ENCODE results near the gene DLGAP4. TPM values are rescaled to one million over a fixed set of nuclear protein-coding genes. Genes with fewer than 3 reads are reported as not detected.

DLGAP4 gene
- total RNA-seq, result 10 to 100 TPM; 29.7 to 40.2 (median 36.0) TPM
- 10 to 100 TPM; 15.0 to 15.6 TPM for polyA plus RNA-seq
- total RNA-seq, result 23.4 reads per million, percentile 54 among the genes with 10 or more reads in this experiment

DNA sequence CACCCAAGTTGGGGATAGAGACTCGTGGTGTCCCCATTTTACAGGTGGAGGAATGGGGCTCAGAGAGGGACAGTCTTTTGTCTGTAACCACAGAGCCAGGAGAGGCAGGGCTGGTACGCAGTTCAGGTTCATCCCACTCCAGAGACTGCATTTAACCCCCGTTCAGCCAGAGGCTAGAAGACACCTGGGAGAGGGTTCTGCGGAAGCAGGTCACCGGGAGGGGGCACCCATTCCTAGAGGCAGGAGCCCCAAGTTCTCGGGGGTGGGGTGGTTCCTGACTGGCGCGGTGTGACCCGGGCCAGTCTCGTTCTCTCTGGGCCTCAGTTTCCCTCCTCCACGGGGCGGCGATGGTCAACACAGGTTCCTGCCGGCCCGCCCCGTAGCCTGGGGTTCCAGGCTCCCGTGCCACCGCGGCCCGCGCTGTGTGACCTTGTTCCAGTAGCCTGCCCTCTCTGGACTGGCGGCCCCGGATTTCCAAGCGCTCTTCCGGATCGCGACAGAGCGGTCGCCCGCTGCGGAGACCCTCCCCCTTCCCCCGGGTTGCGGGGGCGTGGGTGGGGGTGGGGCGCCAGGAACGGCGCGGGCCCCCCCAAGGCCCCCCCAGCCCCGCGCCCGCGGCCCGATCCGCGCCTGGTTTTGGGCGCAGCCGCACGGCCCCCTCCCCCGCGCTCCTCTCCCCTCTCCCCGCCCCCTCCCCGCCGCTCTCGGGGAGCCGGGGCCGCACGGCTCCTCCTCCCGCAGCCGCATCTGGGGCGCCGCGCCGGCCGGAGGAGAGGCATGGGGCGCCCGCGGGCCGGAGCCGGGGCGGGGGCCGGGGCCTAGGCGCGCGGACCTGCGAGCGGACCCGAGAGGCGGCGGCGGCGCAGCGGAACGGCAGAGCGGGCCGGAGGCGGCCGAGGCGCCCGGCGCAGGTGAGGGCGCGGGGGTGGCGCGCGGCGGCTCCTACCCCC is at the start of gene DLGAP4:
Gene DLGAP4, plus strand, starts transcription at position 738 of the 950 bp plus-strand sequence. CDS start 125,379 bp downstream, outside the sequence.
- H3K27ac ChIP-seq (ENCODE audit: low read depth, low read length), result no peak within 1 kb of the TSS
- H3K36me3 Mint-ChIP-seq, result no peaks in the 10 kb centered on the region
- H3K4me3 ChIP-seq (ENCODE audit: low read length), result no peak within 1 kb of the TSS
- peaks cover 3 to 7% of the 10 kb centered on the region in 2 donors for H3K27me3 ChIP-seq (ENCODE audit: control insufficient read depth in 2 of 2, insufficient read depth in 2 of 2, low read length in 2 of 2)
- ATAC-seq (no peak), DNase-seq (peak in 1 of 9 donors; percentile 3)
- intact Hi-C loops (cut with micrococcal nuclease), result no loop called here
- no peaks in the 10 kb centered on the region for H3K4me1 ChIP-seq (ENCODE audit: control insufficient read depth in 2 of 2, insufficient read depth in 2 of 2, low read length in 2 of 2)
- ChIA-PET CTCF (interaction anchor here (0.7 kb wide), 1 partner anchor 186 kb away, joined by 3 read pairs; no protein-coding TSS in a partner anchor), POLR2A (no interaction called here)
- H3K4me3 Mint-ChIP-seq, result peak within 1 kb of the TSS in 9 of 10 donors; percentile 49 to 88 (median 81)
- H3K36me3 ChIP-seq (ENCODE audit: control insufficient read depth in 2 of 3, insufficient read depth in 3 of 3, low read length in 3 of 3), result no peaks in the 10 kb centered on the region
- peaks cover 0 to 2% (median 0%) of the 10 kb centered on the region in 11 donors for H3K9me3 Mint-ChIP-seq
- no peaks in the 10 kb centered on the region for H3K9me3 ChIP-seq (ENCODE audit: control insufficient read depth in 2 of 3, low read length in 3 of 3)
- no peak within 1 kb of the TSS for H3K27ac Mint-ChIP-seq
- H3K4me1 Mint-ChIP-seq, result peaks cover 0 to 15% (median 11%) of the 10 kb centered on the region in 7 donors
- peaks cover 68 to 80% (median 68%) of the 10 kb centered on the region in 5 donors for H3K27me3 Mint-ChIP-seq

DNA sequence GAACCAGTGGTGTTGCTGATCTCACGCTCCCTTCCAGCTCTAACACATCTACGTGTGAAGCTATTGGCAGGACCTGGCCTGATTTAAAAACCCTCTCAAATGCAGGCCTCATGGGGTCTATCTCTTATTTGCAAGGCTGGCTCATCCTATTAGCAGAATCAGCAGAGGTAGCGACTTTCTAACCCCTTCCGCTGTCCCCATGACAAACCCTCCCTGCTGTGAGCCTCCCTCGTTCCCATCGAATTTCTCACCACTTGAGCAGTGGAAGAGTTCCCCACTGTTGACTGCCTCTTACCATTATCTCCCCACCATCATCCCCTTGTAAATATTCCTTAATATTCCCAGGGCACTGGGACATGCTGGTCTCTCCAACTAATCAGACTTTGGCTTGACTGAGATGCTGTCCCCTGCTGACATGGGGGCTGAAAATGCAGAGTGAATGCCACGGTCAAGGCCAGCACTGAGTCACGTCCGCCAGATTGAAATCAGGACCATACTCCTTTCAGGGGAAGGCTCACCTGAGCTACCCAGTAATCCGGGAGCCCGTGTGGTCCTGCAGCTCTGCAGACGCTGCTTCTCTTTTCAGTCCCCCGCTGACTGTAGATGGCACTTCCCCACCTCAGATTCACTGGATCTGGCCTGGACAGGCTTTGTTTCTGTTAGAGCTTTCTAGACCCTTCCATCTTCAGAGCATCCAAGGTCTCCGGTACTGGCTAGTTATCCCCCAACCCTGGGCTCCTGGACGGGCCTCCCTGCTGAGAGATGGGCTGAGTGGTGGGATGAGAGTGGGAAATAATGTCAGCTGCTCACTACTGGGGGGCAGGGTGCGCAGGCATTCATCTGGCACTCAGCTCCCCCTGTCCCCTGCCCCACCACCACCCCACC is 46.7 kb upstream of the DLGAP4 start:
- Mint-ChIP-seq H3K4me3 (no peak overlapping the region), H3K36me3 (peaks cover 0 to 30% (median 0%) of the 10 kb centered on the region in 5 donors), H3K4me1 (peaks cover 0 to 1% (median 0%) of the 10 kb centered on the region in 7 donors), H3K27me3 (no peaks in the 10 kb centered on the region), H3K9me3 (no peaks in the 10 kb centered on the region), H3K27ac (no peak overlapping the region)
- ChIA-PET POLR2A (no interaction called here), CTCF (interaction anchor here (0.5 kb wide), 1 partner anchor 22 kb away, joined by 3 read pairs; no protein-coding TSS in a partner anchor)
- no peak overlapping the region for H3K4me3 ChIP-seq (ENCODE audit: low read length)
- ATAC-seq, result no peak
- no peaks in the 10 kb centered on the region for H3K9me3 ChIP-seq (ENCODE audit: control insufficient read depth in 2 of 3, low read length in 3 of 3)
- no peak overlapping the region for H3K27ac ChIP-seq (ENCODE audit: low read depth, low read length)
- H3K27me3 ChIP-seq (ENCODE audit: control insufficient read depth in 2 of 2, insufficient read depth in 2 of 2, low read length in 2 of 2), result no peaks in the 10 kb centered on the region
- intact Hi-C loops (cut with micrococcal nuclease), result no loop called here
- H3K36me3 ChIP-seq (ENCODE audit: control insufficient read depth in 2 of 3, insufficient read depth in 3 of 3, low read length in 3 of 3), result peaks cover 0 to 28% (median 8%) of the 10 kb centered on the region in 3 experiments
- H3K4me1 ChIP-seq (ENCODE audit: control insufficient read depth in 2 of 2, insufficient read depth in 2 of 2, low read length in 2 of 2), result no peaks in the 10 kb centered on the region
- DNase-seq, result no peak

DNA sequence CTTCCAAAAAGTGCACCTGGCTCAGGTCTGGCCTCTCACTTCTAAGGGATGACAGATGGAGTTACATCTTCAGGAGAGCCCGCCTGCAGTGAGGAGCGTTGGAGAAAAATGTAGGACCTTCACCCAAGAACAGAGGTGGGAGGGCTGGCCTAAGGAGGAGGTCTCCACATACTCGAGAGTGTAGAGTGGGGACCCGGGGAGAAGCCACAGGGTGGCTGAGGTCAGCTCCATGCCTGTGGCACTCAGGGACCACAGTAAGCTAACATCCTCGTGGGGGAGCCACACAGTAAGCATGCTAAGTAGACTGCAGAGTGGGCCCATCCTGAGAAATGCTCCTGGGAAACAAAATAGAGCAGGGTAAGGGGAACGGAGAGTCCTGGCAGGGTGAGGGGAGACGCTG is 45.8 kb upstream of the DLGAP4 start:
- Mint-ChIP-seq H3K4me3 (no peak overlapping the region), H3K4me1 (peaks cover 0 to 1% (median 0%) of the 10 kb centered on the region in 7 donors)
- CTCF ChIA-PET, result no interaction called here

DNA sequence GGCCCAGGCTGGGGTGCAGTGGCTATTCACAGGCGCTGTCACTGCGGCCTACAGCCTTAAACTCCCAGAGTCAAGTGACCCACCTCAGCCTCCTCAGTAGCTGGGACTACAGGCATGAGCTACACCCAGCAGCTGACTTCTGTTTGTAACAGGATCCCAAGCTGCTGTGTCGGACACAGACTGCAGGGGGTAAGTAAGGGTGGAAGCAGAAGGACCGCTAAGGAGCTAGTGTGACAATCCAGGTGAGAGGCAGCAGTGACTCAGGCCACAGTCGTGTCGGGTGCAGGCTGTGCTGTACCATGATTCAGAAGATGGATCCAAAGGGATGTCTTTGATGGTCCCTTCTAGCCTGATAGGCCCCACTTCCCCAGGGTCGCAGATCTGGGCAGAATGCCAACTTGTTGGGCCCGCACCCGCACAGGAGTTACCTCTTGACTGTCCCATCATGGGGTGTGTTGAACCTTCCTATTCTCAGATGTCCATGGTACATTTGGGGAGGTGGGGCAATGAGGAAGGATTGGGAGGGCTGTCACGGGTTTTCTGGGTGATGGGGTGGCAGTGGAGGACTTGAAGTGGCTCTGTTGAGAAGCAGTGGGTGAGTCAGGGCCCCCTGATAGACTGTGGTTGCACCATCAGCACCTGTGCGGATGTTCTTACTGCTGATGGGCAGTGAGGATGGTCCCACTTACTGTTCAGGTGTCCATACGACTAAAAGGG is 44.6 kb upstream of the DLGAP4 start:
- CTCF ChIA-PET, result no interaction called here
- H3K27ac Mint-ChIP-seq, result no peak overlapping the region
- POLR2A ChIA-PET, result no interaction called here
- H3K4me3 Mint-ChIP-seq, result no peak overlapping the region
- no peak overlapping the region for H3K27ac ChIP-seq (ENCODE audit: low read depth, low read length)
- no peaks in the 10 kb centered on the region for H3K27me3 Mint-ChIP-seq
- no peaks in the 10 kb centered on the region for H3K9me3 ChIP-seq (ENCODE audit: control insufficient read depth in 2 of 3, low read length in 3 of 3)
- no peaks in the 10 kb centered on the region for H3K27me3 ChIP-seq (ENCODE audit: control insufficient read depth in 2 of 2, insufficient read depth in 2 of 2, low read length in 2 of 2)
- H3K4me1 Mint-ChIP-seq, result peaks cover 0 to 1% (median 0%) of the 10 kb centered on the region in 7 donors
- ATAC-seq, result peak; percentile 27
- H3K9me3 Mint-ChIP-seq, result no peaks in the 10 kb centered on the region
- intact Hi-C loops (cut with micrococcal nuclease), result no loop called here
- no peak for DNase-seq
- peaks cover 0 to 8% (median 6%) of the 10 kb centered on the region in 3 experiments for H3K36me3 ChIP-seq (ENCODE audit: control insufficient read depth in 2 of 3, insufficient read depth in 3 of 3, low read length in 3 of 3)
- H3K4me3 ChIP-seq (ENCODE audit: low read length), result no peak overlapping the region
- H3K36me3 Mint-ChIP-seq, result peaks cover 0 to 14% (median 0%) of the 10 kb centered on the region in 5 donors
- no peaks in the 10 kb centered on the region for H3K4me1 ChIP-seq (ENCODE audit: control insufficient read depth in 2 of 2, insufficient read depth in 2 of 2, low read length in 2 of 2)

More for the DNA sequence above, 45.8 kb upstream of the DLGAP4 start:
- Histone ChIP-seq H3K4me3 (ENCODE audit: low read length) (no peak overlapping the region), H3K27ac (ENCODE audit: low read depth, low read length) (no peak overlapping the region), H3K36me3 (ENCODE audit: control insufficient read depth in 2 of 3, insufficient read depth in 3 of 3, low read length in 3 of 3) (peaks cover 0 to 21% (median 8%) of the 10 kb centered on the region in 3 experiments), H3K9me3 (ENCODE audit: control insufficient read depth in 2 of 3, low read length in 3 of 3) (no peaks in the 10 kb centered on the region), H3K27me3 (ENCODE audit: control insufficient read depth in 2 of 2, insufficient read depth in 2 of 2, low read length in 2 of 2) (no peaks in the 10 kb centered on the region), H3K4me1 (ENCODE audit: control insufficient read depth in 2 of 2, insufficient read depth in 2 of 2, low read length in 2 of 2) (no peaks in the 10 kb centered on the region)
- no peak for DNase-seq
- Mint-ChIP-seq H3K27me3 (no peaks in the 10 kb centered on the region), H3K36me3 (peaks cover 0 to 26% (median 0%) of the 10 kb centered on the region in 5 donors), H3K9me3 (no peaks in the 10 kb centered on the region), H3K27ac (no peak overlapping the region)
- POLR2A ChIA-PET, result no interaction called here
- ATAC-seq, result no peak
- intact Hi-C loops (cut with micrococcal nuclease), result no loop called here

DNA sequence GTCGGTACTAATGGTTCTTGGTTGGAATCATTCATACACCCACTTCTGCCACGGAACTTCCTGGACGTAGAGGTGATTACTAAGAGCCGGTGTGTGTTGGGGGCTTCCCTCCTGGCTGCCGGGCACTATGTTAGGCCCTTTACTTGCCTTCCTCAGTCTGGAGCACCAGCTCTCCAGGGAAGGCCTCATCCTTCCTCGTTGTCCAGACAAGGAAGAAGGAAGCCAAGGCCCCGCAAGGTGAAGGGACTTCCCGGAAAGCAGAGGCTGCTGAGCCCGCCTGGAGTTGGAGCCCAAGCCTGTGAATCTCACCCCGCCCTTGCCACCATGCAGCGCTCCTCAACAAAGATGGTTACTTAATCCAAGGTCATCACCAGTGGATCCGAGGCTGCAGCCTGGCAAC is 43.7 kb upstream of the DLGAP4 start:
- no peaks in the 10 kb centered on the region for H3K27me3 Mint-ChIP-seq
- ATAC-seq (no peak), DNase-seq (no peak)
- no peak overlapping the region for H3K27ac ChIP-seq (ENCODE audit: low read depth, low read length)
- ChIA-PET CTCF (no interaction called here), POLR2A (no interaction called here)
- H3K27ac Mint-ChIP-seq, result no peak overlapping the region
- no peaks in the 10 kb centered on the region for H3K9me3 ChIP-seq (ENCODE audit: control insufficient read depth in 2 of 3, low read length in 3 of 3)
- H3K9me3 Mint-ChIP-seq, result no peaks in the 10 kb centered on the region
- H3K4me3 ChIP-seq (ENCODE audit: low read length), result no peak overlapping the region
- H3K4me3 Mint-ChIP-seq, result no peak overlapping the region
- no peaks in the 10 kb centered on the region for H3K27me3 ChIP-seq (ENCODE audit: control insufficient read depth in 2 of 2, insufficient read depth in 2 of 2, low read length in 2 of 2)
- H3K4me1 Mint-ChIP-seq, result peaks cover 0 to 1% (median 0%) of the 10 kb centered on the region in 7 donors
- no peaks in the 10 kb centered on the region for H3K36me3 ChIP-seq (ENCODE audit: control insufficient read depth in 2 of 3, insufficient read depth in 3 of 3, low read length in 3 of 3)
- H3K36me3 Mint-ChIP-seq, result peaks cover 0 to 7% (median 0%) of the 10 kb centered on the region in 5 donors
- no peaks in the 10 kb centered on the region for H3K4me1 ChIP-seq (ENCODE audit: control insufficient read depth in 2 of 2, insufficient read depth in 2 of 2, low read length in 2 of 2)
- intact Hi-C loops (cut with micrococcal nuclease), result no loop called here

All from naive thymus-derived CD4-positive, alpha-beta T cell (primary cell).